Head of caudate nucleus (tissue), 42 donors: ENCODE data around the gene CACNA2D2.

ENCODE experiments used
- DNase-seq, 42 donors: peaks; one replicate each; pipeline versions ENCODE4 v3.0.0 to v3.0.0-alpha.2; 2020 to 2021; ENCODE audit warnings: mixed read lengths in 7 of 42
- intact Hi-C: fragments of 100-400 bp; cut with DNase I; formaldehyde crosslinking; loops from one replicate; pipeline ENCODE4 v1.15.0; 2022

The CACNA2D2 gene

DNA sequence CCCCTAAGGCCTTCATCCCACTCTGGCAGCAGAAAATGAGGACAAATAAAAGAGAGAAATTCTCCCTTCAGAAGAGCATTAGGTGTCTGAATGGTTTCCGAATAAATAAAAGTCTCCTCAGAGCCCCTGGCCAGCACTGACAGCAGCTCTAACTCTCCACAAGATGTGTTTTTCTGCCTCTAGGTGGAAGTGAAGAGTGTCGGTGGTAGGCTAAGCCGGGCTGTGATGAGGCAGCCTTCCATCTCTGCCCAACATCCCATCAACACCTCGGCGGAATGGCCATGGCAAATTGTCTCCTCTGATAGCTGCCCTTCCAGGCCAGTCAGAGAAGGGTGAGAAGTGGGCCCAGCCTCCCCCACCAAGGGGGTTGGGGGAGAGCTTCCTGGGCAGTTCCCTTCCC is 6.3 kb upstream of the CACNA2D2 start:
- intact Hi-C loops = no loop called here
- DNase-seq = no peak

GRCh38 chr3:50508821-50509220 is 5.4 kb upstream of the CACNA2D2 start:
- intact Hi-C loops = no loop called here
- DNase-seq = no peak

- no peak for DNase-seq
- intact Hi-C loops = no loop called here
These were observed 2.7 kb upstream of the CACNA2D2 start for GRCh38 chr3:50506169-50506568.

DNA sequence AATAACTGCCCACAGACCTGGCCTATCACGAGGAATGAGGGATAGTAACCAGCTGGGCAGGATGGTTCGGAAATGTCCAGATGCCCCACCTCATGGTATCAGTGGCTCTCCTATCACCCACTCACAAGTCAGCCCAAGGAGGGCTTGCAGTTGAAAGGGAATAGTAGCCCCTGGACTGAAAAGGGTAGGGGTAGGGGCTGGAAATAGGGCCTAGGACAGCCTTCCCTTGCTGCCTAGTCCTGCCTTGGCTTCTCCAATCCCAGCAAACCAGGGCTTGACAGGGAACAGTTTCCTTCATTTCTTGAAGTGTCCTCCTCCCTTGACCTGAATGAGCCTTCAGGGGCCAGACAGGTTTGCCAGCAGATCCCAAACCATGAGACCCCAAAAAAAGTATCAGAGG is 1.2 kb upstream of the CACNA2D2 start:
- DNase-seq = no peak
- intact Hi-C loops = no loop called here

- intact Hi-C loops = no loop called here
These were observed 630 bp downstream of the CACNA2D2 start for GRCh38 chr3:50502584-50503423.

GRCh38 chr3:50502225-50502583 is 1.2 kb downstream of the CACNA2D2 start:
- intact Hi-C loops = no loop called here
- DNase-seq = peak in 5 of 42 donors; percentile 25 to 40 (median 38)

More at GRCh38 chr3:50502584-50503423, 630 bp downstream of the CACNA2D2 start:
- peak in 13 of 42 donors; percentile 7 to 54 (median 38) for DNase-seq

DNA sequence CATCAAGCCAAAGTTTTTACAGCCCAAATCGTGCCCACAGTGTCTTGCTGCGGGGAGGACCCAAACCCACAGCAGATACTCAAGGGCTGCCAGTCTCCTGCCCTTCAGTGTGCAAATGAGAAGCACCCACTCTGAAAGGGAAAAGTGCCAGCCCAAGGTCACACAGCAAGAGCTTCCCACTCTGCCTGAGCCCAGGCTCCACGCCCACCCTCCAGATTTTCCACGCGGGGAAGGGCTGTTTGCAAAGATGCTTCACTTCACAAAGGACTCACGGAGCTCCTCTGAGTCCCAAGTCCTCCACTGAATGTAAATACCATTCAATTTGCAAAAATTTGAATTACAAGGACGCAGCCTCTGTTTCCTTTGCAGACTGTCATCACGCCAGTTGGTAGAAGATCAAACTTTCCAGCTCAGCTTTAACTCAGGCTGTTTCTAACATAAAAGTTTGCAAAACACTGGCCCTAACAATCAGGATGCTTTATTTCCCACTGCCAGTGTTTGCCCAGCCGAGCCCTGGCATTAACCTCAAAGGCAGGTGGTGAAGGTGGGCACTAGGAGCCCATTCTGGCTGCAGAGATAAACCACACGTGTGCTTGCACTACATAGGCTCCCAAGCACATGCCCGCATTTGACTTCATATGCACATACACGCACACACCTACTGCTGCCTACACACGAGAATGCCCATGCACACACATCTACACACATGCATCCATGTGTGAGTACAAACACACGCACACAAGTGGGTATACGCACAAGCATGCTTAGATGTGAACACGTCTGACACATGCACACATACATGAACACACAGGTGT is 7.6 kb downstream of the CACNA2D2 start:
- intact Hi-C loops = no loop called here
- DNase-seq = peak in 10 of 42 donors; percentile 11 to 56 (median 39)

- intact Hi-C loops = no loop called here
- DNase-seq = no peak
These were observed 9.3 kb downstream of the CACNA2D2 start for GRCh38 chr3:50494126-50494525.

DNA sequence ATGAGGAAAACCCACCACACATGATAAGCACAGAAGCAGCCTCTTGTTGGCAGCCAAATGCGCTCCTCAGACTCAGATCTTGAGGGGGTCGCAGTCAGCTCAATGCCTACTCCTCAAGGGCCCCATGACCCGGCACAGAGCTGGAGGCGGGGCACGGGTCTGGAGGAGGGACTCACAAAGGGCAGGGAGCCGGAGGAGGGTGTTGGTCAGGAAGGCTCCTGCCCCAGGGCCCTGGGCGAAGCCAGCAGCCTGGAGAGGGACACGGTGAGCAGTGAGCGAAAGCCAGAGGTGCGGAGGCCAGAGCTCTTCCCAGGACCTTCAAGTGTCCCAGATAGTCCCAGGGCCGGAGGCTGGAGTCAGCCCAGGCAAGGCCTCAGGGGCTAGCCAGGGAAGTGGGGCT is 9.8 kb downstream of the CACNA2D2 start:
- DNase-seq = no peak
- intact Hi-C loops = no loop called here

DNA sequence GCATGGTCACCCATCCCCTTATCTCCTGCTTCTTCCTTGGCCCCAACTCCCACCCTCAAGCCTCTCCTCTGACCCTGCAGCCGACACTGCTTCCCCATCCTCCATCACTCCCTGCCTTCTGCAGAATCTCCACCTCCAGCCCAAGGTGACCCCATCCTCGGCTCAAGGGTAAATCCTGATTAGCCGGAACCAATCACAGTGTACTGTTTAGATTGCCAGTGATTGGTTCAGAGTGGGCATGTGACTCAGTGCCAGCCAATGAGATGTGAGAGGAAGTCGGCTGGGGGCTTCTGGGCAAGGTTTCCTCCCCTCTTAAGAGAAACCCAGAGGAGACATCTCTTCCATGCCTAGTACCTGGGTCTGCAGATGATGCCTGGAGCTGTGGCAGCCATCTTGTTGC is 10.3 kb downstream of the CACNA2D2 start:
- intact Hi-C loops = no loop called here
- no peak for DNase-seq

GRCh38 chr3:50491023-50491422 is 12.4 kb downstream of the CACNA2D2 start:
- no peak for DNase-seq
- intact Hi-C loops = no loop called here

DNA sequence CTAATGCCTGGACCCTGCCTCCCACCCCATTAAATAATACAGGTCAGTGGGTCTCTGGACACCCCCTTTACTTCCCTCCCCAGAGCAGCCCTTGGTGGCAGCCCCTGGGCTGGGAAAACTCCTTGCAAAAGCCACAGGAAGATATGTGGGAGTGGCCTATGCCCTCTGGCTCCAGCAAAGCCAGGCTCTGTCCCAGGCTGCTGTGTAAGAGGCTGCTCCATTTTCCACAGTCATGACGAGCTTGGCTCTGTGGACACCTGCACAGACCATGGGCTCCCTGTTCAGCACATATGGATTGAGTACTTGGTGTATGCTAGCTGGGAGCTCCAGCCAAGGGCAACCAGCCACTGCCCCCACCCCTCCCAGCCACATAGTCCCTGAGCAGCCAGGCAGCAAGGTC is 13.0 kb downstream of the CACNA2D2 start:
- intact Hi-C loops = no loop called here
- DNase-seq = no peak

DNA sequence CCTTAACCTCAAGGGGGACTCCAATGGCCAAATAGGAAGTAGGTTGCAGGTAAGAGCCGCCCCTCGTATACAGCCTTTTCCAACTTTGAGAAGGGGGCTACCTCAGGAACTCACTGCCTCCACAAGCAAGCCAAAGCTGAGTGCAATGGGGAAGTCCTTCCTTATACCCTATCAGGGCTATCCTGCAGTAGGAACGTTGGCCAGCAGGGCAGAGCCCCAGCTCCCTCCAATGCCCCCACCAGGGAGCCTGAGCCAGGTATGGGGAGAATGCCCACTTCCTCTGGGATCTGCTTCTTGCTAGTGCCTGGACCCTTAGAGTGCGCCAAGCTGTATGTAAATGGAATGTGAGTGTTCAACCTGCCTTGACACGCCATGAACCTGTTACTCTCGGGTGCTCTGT is 16.3 kb downstream of the CACNA2D2 start:
- intact Hi-C loops = no loop called here
- DNase-seq = no peak

GRCh38 chr3:50486219-50486888 is 17.1 kb downstream of the CACNA2D2 start:
- intact Hi-C loops = no loop called here
- no peak for DNase-seq

DNA sequence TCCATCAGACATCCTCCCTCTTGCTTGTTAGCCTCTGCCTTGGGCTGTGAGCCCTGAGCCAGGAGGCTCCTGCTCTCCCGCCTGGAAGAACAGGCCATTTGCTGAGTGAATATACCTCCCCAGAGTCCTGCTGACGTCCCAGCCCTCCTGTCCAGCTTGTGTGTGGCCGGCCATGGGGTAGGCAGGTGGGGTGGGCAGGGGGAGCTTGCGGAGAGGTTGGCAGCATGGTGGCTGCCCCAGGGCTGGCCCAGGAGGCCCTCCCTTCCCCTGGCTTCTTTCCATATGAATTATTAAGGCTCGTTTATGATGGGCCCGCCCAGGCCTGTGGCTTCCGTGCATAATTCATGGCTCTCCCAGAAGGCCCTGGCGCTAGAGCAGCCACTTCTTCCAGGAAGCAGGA is 18.7 kb downstream of the CACNA2D2 start:
- intact Hi-C loops = no loop called here
- no peak for DNase-seq

- intact Hi-C loops = no loop called here
- no peak for DNase-seq
These were observed 20.1 kb downstream of the CACNA2D2 start for GRCh38 chr3:50483374-50483773.

DNA sequence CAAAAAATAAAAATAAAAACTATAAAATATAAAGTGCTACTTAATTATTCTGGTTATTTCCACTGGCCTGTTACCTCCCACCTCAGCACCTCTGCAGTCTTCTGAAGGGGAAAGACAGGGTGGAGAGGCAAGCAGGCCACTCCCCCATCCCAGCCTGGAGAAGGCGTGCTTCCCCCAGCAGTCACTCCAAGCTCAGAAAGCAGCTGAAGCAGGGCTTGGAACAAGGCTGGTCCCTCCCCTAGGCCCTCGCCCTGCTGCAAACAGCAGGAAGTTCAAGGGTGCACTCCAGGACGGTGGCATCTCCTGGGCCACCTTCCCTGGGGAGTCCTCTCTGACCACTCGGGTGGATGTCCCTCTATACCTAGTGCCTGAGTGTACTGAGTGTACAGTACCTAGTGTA is 21.4 kb downstream of the CACNA2D2 start:
- intact Hi-C loops = no loop called here

GRCh38 chr3:50480471-50480870 is 23.0 kb downstream of the CACNA2D2 start:
- no peak for DNase-seq
- intact Hi-C loops = no loop called here

More for the DNA sequence above, 21.4 kb downstream of the CACNA2D2 start:
- DNase-seq = peak in 2 of 42 donors; percentile 41 to 62

DNA sequence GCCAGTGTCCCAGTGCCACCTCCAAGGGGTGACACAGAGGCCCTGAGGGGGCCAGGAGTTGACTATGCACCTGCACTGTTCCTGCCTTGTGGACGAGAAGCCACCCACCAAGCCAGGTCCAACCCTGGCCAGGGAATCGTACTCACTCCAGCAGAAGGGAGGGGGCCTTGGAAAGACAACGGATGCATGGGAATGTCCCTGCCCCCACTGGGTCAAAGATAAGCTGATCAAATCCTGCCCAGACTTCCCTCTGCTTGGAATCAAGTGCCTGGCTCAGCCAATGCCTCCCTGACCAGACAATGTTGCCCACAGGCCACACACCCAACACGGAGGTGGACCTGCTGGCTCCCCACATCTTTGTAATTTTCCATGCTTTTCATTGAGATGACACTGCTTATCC is 23.9 kb downstream of the CACNA2D2 start:
- intact Hi-C loops = no loop called here
- no peak for DNase-seq
